GM21367 (cell line): Measurements from ENCODE around the gene PLEKHO2.
A peak's percentile ranks its signal among the peaks of the same experiment; 100 is the strongest.
"Not testable (repeated sequence)": the region's sequence is repeated elsewhere in the genome, so short reads cannot be mapped to it uniquely, and the experiment has no call there.

Experiments used
- ATAC-seq: cut with Tn5 transposase; IDR thresholded peaks from one replicate; pipeline ENCODE4 v1.9.1; 2021; ENCODE audit not compliant: unreplicated experiment

Gene PLEKHO2

GRCh38 chr15:64841344-64842095 lies at the start of gene PLEKHO2:
Gene PLEKHO2 (plus strand): TSS chr15:64841915. CDS start chr15:64842017, 102 bp downstream.
- ATAC-seq, result peak; percentile 35

- no peak for ATAC-seq
Measured at GRCh38 chr15:64792282-64792681, 49.4 kb upstream of the PLEKHO2 start.

- ATAC-seq, result not testable (repeated sequence)
Measured at GRCh38 chr15:64795299-64795698, 46.4 kb upstream of the PLEKHO2 start.

GRCh38 chr15:64795921-64796320 lies 45.8 kb upstream of the PLEKHO2 start:
- ATAC-seq, result not testable (repeated sequence)

- ATAC-seq, result not testable (repeated sequence)
Measured at GRCh38 chr15:64798905-64799304, 42.8 kb upstream of the PLEKHO2 start.

GRCh38 chr15:64800476-64800875 lies 41.2 kb upstream of the PLEKHO2 start:
- ATAC-seq, result no peak

- no peak for ATAC-seq
Measured at GRCh38 chr15:64803526-64803925, 38.2 kb upstream of the PLEKHO2 start.

- no peak for ATAC-seq
Measured at GRCh38 chr15:64804619-64805018, 37.1 kb upstream of the PLEKHO2 start.

- ATAC-seq, result no peak
Measured at GRCh38 chr15:64806509-64806908, 35.2 kb upstream of the PLEKHO2 start.

- no peak for ATAC-seq
Measured at GRCh38 chr15:64807051-64807749, 34.5 kb upstream of the PLEKHO2 start.

- no peak for ATAC-seq
Measured at GRCh38 chr15:64807751-64808222, 33.9 kb upstream of the PLEKHO2 start.

- ATAC-seq, result no peak
Measured at GRCh38 chr15:64808785-64809453, 32.8 kb upstream of the PLEKHO2 start.

- no peak for ATAC-seq
Measured at GRCh38 chr15:64809649-64810496, 31.8 kb upstream of the PLEKHO2 start.

GRCh38 chr15:64810497-64811326 lies 31.0 kb upstream of the PLEKHO2 start:
- no peak for ATAC-seq

- no peak for ATAC-seq
Measured at GRCh38 chr15:64813075-64813474, 28.6 kb upstream of the PLEKHO2 start.

GRCh38 chr15:64814283-64814682 lies 27.4 kb upstream of the PLEKHO2 start:
- not testable (repeated sequence) for ATAC-seq

GRCh38 chr15:64814965-64815364 lies 26.8 kb upstream of the PLEKHO2 start:
- ATAC-seq, result not testable (repeated sequence)

- ATAC-seq, result no peak
Measured at GRCh38 chr15:64816452-64816851, 25.3 kb upstream of the PLEKHO2 start.

GRCh38 chr15:64824929-64825430 lies 16.7 kb upstream of the PLEKHO2 start:
- ATAC-seq, result no peak
